Glutamatergic neuron (in vitro differentiated cells): ENCODE results near the gene CX3CL1. TPM values are rescaled to one million over a fixed set of nuclear protein-coding genes. Genes with fewer than 3 reads are reported as not detected.

Experiments used
- DNase-seq: peaks from one replicate; pipeline ENCODE4 v3.0.0; 2022
- H3K27ac Mint-ChIP-seq: one replicate; pipeline ENCODE4 v1.8.0; 2020; ENCODE audit warnings: mild to moderate bottlenecking, mixed read lengths, inconsistent platforms; ENCODE audit not compliant: unreplicated experiment
- H3K27me3 Mint-ChIP-seq: one replicate; pipeline ENCODE4 v1.8.0; 2020; ENCODE audit warnings: mild to moderate bottlenecking, moderate library complexity, mixed read lengths, inconsistent platforms; ENCODE audit not compliant: unreplicated experiment
- H3K36me3 Mint-ChIP-seq: one replicate; pipeline ENCODE4 v1.8.0; 2020; ENCODE audit warnings: mild to moderate bottlenecking, mixed read lengths, inconsistent platforms; ENCODE audit not compliant: unreplicated experiment
- H3K4me1 Mint-ChIP-seq: one replicate; pipeline ENCODE4 v1.8.0; 2020; ENCODE audit warnings: mild to moderate bottlenecking, low read depth, mixed read lengths, inconsistent platforms; ENCODE audit not compliant: unreplicated experiment
- H3K4me3 Mint-ChIP-seq: one replicate; pipeline ENCODE4 v1.8.0; 2020; ENCODE audit warnings: mild to moderate bottlenecking, mixed read lengths, inconsistent platforms; ENCODE audit not compliant: unreplicated experiment
- H3K9me3 Mint-ChIP-seq: one replicate; pipeline ENCODE4 v1.8.0; 2020; ENCODE audit warnings: mild to moderate bottlenecking, moderate library complexity, mixed read lengths, inconsistent platforms; ENCODE audit not compliant: unreplicated experiment
- CTCF ChIP-seq: fragments of 200-600 bp; sonication (generic); IDR thresholded peaks from one replicate; pipeline ENCODE4 v1.5.0; 2021; ENCODE audit not compliant: partially characterized antibody, unreplicated experiment
- total RNA-seq: library from RNA; stranded (reverse); fragmentation: NEBNext Ultra II Directional; extraction: Animal tissue kit (Norgen Biotek cat#: 25700); gene quantifications from one replicate; pipeline ENCODE4 v1.2.1, GENCODE V29; 2021; ENCODE audit not compliant: unreplicated experiment

CX3CL1 gene
- total RNA-seq, 1 donor from 2014 or later, result not detected

DNA sequence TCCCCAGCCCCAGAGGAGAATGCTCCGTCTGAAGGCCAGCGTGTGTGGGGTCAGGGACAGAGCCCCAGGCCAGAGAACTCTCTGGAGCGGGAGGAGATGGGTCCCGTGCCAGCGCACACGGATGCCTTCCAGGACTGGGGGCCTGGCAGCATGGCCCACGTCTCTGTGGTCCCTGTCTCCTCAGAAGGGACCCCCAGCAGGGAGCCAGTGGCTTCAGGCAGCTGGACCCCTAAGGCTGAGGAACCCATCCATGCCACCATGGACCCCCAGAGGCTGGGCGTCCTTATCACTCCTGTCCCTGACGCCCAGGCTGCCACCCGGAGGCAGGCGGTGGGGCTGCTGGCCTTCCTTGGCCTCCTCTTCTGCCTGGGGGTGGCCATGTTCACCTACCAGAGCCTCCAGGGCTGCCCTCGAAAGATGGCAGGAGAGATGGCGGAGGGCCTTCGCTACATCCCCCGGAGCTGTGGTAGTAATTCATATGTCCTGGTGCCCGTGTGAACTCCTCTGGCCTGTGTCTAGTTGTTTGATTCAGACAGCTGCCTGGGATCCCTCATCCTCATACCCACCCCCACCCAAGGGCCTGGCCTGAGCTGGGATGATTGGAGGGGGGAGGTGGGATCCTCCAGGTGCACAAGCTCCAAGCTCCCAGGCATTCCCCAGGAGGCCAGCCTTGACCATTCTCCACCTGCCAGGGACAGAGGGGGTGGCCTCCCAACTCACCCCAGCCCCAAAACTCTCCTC lies 10.4 kb downstream of the CX3CL1 start:
- Mint-ChIP-seq H3K36me3 (no peaks in the 10 kb centered on the region), H3K27me3 (peaks cover 1% of the 10 kb centered on the region), H3K27ac (no peak overlapping the region), H3K4me3 (no peak overlapping the region), H3K4me1 (no peaks in the 10 kb centered on the region), H3K9me3 (no peaks in the 10 kb centered on the region)
- TF ChIP-seq CTCF, result no peak
- no peak for DNase-seq

DNA sequence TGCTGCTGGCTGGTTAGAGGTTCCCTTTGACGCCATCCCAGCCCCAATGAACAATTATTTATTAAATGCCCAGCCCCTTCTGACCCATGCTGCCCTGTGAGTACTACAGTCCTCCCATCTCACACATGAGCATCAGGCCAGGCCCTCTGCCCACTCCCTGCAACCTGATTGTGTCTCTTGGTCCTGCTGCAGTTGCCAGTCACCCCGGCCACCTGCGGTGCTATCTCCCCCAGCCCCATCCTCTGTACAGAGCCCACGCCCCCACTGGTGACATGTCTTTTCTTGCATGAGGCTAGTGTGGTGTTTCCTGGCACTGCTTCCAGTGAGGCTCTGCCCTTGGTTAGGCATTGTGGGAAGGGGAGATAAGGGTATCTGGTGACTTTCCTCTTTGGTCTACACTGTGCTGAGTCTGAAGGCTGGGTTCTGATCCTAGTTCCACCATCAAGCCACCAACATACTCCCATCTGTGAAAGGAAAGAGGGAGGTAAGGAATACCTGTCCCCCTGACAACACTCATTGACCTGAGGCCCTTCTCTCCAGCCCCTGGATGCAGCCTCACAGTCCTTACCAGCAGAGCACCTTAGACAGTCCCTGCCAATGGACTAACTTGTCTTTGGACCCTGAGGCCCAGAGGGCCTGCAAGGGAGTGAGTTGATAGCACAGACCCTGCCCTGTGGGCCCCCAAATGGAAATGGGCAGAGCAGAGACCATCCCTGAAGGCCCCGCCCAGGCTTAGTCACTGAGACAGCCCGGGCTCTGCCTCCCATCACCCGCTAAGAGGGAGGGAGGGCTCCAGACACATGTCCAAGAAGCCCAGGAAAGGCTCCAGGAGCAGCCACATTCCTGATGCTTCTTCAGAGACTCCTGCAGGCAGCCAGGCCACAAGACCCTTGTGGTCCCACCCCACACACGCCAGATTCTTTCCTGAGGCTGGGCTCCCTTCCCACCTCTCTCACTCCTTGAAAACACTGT lies 11.3 kb downstream of the CX3CL1 start:
- Mint-ChIP-seq H3K4me1 (no peaks in the 10 kb centered on the region), H3K4me3 (no peak overlapping the region), H3K36me3 (no peaks in the 10 kb centered on the region), H3K27ac (no peak overlapping the region), H3K27me3 (peaks cover 1% of the 10 kb centered on the region), H3K9me3 (peaks cover 2% of the 10 kb centered on the region)
- no peak for DNase-seq
- no peak for TF ChIP-seq CTCF

GRCh38 chr16:57384248-57385070 lies 12.2 kb downstream of the CX3CL1 start:
- no peaks in the 10 kb centered on the region for H3K4me1 Mint-ChIP-seq
- H3K4me3 Mint-ChIP-seq, result no peak overlapping the region
- H3K27ac Mint-ChIP-seq, result no peak overlapping the region
- no peak for TF ChIP-seq CTCF
- H3K9me3 Mint-ChIP-seq, result peaks cover 2% of the 10 kb centered on the region
- H3K27me3 Mint-ChIP-seq, result peaks cover 1% of the 10 kb centered on the region
- no peaks in the 10 kb centered on the region for H3K36me3 Mint-ChIP-seq
- no peak for DNase-seq

DNA sequence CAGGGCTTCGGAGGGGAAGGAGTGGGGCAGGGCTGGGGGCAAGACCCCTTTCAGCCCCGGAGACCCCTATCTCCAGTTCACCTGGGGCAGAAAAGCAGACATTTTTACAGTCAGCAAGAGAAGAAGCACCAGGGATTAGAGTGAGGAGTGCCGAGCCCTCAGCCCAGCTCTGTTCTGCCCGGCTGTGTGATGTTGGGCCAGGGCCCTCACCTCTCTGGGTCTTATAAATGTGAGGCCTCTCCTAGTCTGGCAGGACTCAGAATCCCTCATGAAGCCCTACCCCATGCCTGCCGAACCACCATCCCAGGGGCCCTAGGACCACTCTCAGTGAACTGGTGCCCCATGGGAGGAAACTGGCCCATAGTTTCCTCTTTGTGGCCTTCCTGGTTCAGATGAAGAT lies 12.8 kb downstream of the CX3CL1 start:
- no peaks in the 10 kb centered on the region for H3K4me1 Mint-ChIP-seq
- no peak overlapping the region for H3K4me3 Mint-ChIP-seq
- no peak overlapping the region for H3K27ac Mint-ChIP-seq
- H3K9me3 Mint-ChIP-seq, result peaks cover 2% of the 10 kb centered on the region
- no peaks in the 10 kb centered on the region for H3K36me3 Mint-ChIP-seq
- no peak for TF ChIP-seq CTCF
- H3K27me3 Mint-ChIP-seq, result peaks cover 1% of the 10 kb centered on the region
- no peak for DNase-seq
